ENCODE measurements around the gene TMEM100. TPM values are rescaled to one million over a fixed set of nuclear protein-coding genes. Genes with fewer than 3 reads are reported as not detected.

TMEM100 gene
- total and polyA plus RNA-seq, 10 of the 15 experiments (the other 5 are each of a cell fraction or from before 2014, with no cell fraction given): not detected

DNA sequence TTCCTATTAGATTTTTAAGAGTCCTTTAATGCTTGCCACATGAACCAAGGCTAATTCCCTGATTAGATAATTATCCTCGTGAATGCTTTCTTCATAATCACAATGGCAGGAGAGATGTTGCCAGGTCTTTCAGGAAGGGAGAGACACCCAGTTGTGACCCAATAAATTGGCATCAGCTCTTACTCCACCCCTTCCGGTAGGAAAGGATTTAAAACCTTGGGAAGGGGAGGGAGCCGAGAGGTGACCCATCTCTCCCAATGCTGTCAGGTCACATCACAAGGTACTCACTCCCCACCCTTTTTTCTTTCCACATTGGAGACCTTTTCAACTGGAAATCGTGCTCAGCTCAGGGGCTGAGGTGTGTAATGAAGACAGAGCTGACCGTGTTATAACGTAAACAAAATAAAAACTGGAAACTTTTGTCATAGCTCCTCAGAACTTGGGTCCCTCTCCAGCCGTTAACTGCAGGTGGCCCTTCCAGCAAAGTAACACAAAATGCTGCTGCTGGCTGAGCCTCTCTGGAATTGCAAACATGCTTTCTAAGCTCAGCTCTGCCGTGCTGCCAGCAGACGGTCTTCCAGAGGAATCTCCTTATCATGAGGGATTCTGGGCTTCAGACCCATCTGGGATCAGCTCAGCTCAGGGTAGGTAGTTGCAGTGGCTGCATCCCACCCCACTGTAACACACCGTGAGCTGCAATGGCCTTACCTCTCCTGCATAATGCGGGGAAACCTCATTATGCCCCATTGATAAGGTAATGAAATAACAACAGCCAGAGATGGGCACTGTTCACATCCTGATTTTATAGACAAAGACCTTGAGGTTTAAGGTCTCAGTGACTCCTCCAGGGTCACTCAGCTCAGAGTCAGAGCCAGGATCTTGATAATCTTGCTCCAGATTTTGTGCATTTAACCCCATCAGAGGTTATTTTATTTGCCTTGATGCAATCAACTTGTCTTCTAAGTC, 15.6 kb downstream of the TMEM100 start:
- Histone ChIP-seq H3K4me3 (no peak overlapping the region), H3K4me1 (ENCODE audit: control insufficient read depth, insufficient read depth, low read length) (no peaks in the 10 kb centered on the region), H2AFZ (ENCODE audit: control insufficient read depth, low read depth, low read length) (no peak overlapping the region), H4K20me1 (ENCODE audit: control insufficient read depth, insufficient read depth) (no peaks in the 10 kb centered on the region), H3K27me3 (replicated peaks in 1 of 2; ENCODE audit: control insufficient read depth in 2 of 2, insufficient read depth in 2 of 2, low read length in 1 of 2) (no peaks in the 10 kb centered on the region), H3K4me2 (ENCODE audit: control insufficient read depth, insufficient read depth) (no peak overlapping the region), H3K9me3 (replicated peaks; ENCODE audit: control insufficient read depth, insufficient read depth, low read length) (no peaks in the 10 kb centered on the region; the same call in 2 of the 3 replicates), H3K79me2 (ENCODE audit: control insufficient read depth, insufficient read depth, low read length) (no peaks in the 10 kb centered on the region), H3K9ac (ENCODE audit: control insufficient read depth, insufficient read depth, low read length) (no peak overlapping the region), H3K27ac (ENCODE audit: control insufficient read depth, insufficient read depth) (no peak overlapping the region), H3K36me3 (ENCODE audit: control insufficient read depth in 2 of 2, insufficient read depth in 2 of 2, low read length in 1 of 2) (no peaks in the 10 kb centered on the region)
- DNase-seq (ENCODE audit: low read depth, low spot score) (no peak), ATAC-seq (no peak), FAIRE-seq (no peak)
- no TSS peak for BruUV-seq (replicated peaks)
- ChIA-PET SMC1A (ENCODE audit: uncharacterized antibody, unreplicated experiment) (interaction anchor here (1.0 kb wide), 2 partner anchors 11 to 50 kb away, joined by 3 to 4 read pairs; no protein-coding TSS in a partner anchor), RAD21 (ENCODE audit: unreplicated experiment) (no interaction called here), POLR2A (no interaction called here), CTCF (interaction anchor here (0.9 to 3.9 kb wide), 3 partner anchors 8 to 15 kb away, joined by 3 to 16 read pairs (median 3); no protein-coding TSS in a partner anchor)
- in situ Hi-C loops (cut with MboI): no loop called here
- intact Hi-C loops (cut with micrococcal nuclease; ENCODE audit: unreplicated experiment): no loop called here
- WGBS (ENCODE audit: insufficient coverage, insufficient replicate concordance, low lambda C conversion rate, missing lambda C conversion rate): 69% methylated on average over 11 of the region's 11 CpGs
- TF ChIP-seq, protein P1, sequence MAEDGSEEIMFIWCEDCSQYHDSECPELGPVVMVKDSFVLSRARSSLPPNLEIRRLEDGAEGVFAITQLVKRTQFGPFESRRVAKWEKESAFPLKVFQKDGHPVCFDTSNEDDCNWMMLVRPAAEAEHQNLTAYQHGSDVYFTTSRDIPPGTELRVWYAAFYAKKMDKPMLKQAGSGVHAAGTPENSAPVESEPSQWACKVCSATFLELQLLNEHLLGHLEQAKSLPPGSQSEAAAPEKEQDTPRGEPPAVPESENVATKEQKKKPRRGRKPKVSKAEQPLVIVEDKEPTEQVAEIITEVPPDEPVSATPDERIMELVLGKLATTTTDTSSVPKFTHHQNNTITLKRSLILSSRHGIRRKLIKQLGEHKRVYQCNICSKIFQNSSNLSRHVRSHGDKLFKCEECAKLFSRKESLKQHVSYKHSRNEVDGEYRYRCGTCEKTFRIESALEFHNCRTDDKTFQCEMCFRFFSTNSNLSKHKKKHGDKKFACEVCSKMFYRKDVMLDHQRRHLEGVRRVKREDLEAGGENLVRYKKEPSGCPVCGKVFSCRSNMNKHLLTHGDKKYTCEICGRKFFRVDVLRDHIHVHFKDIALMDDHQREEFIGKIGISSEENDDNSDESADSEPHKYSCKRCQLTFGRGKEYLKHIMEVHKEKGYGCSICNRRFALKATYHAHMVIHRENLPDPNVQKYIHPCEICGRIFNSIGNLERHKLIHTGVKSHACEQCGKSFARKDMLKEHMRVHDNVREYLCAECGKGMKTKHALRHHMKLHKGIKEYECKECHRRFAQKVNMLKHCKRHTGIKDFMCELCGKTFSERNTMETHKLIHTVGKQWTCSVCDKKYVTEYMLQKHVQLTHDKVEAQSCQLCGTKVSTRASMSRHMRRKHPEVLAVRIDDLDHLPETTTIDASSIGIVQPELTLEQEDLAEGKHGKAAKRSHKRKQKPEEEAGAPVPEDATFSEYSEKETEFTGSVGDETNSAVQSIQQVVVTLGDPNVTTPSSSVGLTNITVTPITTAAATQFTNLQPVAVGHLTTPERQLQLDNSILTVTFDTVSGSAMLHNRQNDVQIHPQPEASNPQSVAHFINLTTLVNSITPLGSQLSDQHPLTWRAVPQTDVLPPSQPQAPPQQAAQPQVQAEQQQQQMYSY (CRISPR knock-in tag; IDR thresholded peaks at IDR 0.05): no peak
- TF ChIP-seq WRNIP1 (IDR thresholded peaks at IDR 0.05; ENCODE audit: borderline replicate concordance, low read depth, low read length): no peak
- TF ChIP-seq, protein P2, sequence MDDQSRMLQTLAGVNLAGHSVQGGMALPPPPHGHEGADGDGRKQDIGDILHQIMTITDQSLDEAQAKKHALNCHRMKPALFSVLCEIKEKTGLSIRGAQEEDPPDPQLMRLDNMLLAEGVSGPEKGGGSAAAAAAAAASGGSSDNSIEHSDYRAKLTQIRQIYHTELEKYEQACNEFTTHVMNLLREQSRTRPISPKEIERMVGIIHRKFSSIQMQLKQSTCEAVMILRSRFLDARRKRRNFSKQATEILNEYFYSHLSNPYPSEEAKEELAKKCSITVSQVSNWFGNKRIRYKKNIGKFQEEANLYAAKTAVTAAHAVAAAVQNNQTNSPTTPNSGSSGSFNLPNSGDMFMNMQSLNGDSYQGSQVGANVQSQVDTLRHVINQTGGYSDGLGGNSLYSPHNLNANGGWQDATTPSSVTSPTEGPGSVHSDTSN (IDR thresholded peaks at IDR 0.05; ENCODE audit: insufficient replicate concordance, low read depth, low read length): no peak
- TF ChIP-seq MEF2B (IDR thresholded peaks at IDR 0.05; ENCODE audit: partially characterized antibody, poor library complexity, severe bottlenecking): no peak
- no peak for TF ChIP-seq POLR2A (IDR thresholded peaks at IDR 0.05; ENCODE audit: low read depth, low read length)
- no peak for TF ChIP-seq TARDBP (IDR thresholded peaks at IDR 0.05; ENCODE audit: borderline replicate concordance)
- no peak for TF ChIP-seq MEF2A (IDR thresholded peaks at IDR 0.05; ENCODE audit: insufficient read depth, low read depth, low read length)
- TF ChIP-seq POU2F2 (IDR thresholded peaks at IDR 0.05; ENCODE audit: borderline replicate concordance, low read depth, low read length): no peak
- no peak for TF ChIP-seq CHD4 (IDR thresholded peaks at IDR 0.05)
- no peak for TF ChIP-seq HDAC6 (IDR thresholded peaks at IDR 0.05; ENCODE audit: unreplicated experiment)
- no peak for TF ChIP-seq HDGF (IDR thresholded peaks at IDR 0.05)
- TF ChIP-seq RCOR1 (conservative IDR thresholded peaks at IDR 0.05; ENCODE audit: low read depth, low read length): no peak
- no peak for TF ChIP-seq ZNF207 (IDR thresholded peaks at IDR 0.05; ENCODE audit: borderline replicate concordance)
- no peak for TF ChIP-seq RB1 (IDR thresholded peaks at IDR 0.05; ENCODE audit: borderline replicate concordance)
- TF ChIP-seq IKZF1 (conservative IDR thresholded peaks at IDR 0.05): no peak
- no peak for TF ChIP-seq FOS (IDR thresholded peaks at IDR 0.05; ENCODE audit: borderline replicate concordance, extremely low read depth, insufficient read length)
- TF ChIP-seq, protein P3, sequence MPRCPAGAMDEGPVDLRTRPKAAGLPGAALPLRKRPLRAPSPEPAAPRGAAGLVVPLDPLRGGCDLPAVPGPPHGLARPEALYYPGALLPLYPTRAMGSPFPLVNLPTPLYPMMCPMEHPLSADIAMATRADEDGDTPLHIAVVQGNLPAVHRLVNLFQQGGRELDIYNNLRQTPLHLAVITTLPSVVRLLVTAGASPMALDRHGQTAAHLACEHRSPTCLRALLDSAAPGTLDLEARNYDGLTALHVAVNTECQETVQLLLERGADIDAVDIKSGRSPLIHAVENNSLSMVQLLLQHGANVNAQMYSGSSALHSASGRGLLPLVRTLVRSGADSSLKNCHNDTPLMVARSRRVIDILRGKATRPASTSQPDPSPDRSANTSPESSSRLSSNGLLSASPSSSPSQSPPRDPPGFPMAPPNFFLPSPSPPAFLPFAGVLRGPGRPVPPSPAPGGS (IDR thresholded peaks at IDR 0.05; ENCODE audit: borderline replicate concordance, insufficient read depth, low read depth, low read length, poor library complexity, severe bottlenecking): no peak

Measured in GM12878 (cell line).